Measurements from ENCODE around the gene CIAO3.

Gene CIAO3

DNA sequence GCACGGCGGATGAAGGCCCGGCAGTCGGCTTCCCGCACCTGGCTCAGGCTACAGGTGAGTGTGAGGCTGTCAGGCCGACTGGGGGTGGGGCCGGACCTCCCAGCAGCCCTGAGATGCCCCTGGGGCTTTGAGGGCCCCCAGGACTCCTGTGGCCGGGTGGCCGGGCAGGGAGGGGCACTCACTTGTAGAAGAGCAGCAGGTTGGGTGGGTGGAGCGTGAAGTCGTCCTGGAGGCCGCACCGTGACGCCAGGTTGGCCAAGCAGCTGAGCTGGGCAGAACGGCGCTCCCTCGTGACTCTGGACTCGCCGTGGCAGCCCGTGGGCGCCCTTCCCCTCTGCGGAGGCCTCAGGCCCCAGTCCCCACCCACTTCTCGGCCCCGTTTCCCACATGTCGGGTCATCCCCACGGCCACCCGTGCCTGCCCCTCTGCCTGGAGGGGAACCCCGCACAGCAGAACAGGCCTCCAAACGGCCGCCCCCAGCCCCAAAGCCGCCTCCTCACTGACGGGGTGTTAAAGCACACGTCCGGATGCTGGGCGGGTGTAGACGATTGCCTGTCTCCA is 34.5 kb upstream of the CIAO3 start:
- no peak for DNase-seq

DNA sequence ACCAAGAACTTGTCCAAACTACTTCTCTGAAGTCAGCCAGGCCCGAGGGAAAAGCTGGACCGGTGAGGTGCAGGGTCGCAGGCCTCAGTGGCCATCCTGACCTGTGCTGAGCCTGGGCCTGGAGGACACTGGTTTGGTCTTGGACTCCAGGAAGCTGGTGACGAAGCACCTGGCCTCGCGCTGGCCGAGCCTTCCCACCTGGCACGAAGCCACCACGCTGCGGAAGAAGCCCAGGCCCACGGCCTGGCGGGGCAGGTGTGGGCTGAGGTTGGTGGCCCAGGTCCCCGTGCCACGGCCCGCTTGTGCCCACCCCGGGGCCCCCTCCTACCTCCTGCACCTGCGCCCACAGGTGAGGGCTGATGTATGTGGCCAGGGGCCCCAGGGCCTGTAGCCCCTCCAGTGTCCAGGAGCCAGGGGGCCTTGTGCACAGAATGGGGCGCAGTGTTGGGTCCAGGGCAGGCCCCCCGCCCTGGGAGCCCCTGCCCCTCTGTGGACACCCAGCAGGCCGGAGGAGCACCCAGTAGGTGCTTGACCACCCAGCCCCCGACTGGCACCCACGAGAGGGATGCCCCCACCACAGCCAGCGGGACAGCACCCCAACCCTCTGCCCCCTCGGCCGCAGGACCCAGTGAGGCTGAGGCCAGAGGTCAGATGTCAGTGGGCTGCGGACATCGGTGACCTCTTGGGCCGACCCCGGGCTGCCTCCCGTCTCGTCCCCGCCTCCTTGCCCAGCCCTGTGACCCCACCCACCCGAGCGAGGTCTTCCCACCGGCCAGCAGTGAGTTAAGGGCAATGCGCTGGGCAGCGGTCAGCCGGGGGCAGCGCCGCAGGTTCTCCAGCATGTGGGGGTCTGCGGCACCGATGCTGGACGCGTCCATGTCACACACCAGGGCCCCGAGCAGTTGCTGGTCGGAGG is 33.5 kb upstream of the CIAO3 start:
- no peak for DNase-seq

DNA sequence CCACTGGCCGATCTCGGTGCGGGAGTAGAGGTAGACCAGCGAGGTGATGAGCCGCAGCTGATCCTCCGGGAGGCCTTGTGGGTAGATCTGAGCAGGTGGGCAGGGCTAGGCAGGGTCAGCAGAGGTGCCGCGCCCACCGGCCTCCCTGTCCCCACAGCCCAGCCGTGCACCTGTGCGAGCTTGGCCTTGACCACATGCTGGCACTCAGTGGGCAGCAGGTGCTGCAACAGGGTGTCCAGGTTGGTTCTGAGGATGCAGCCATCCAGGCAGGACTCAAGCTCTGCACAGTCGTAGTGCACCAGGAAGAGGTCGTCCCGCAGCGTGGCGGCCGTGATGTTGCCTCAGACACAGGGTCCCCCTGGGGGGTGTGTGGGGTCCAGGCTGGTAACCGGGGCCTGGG is 32.2 kb upstream of the CIAO3 start:
- DNase-seq = no peak

DNA sequence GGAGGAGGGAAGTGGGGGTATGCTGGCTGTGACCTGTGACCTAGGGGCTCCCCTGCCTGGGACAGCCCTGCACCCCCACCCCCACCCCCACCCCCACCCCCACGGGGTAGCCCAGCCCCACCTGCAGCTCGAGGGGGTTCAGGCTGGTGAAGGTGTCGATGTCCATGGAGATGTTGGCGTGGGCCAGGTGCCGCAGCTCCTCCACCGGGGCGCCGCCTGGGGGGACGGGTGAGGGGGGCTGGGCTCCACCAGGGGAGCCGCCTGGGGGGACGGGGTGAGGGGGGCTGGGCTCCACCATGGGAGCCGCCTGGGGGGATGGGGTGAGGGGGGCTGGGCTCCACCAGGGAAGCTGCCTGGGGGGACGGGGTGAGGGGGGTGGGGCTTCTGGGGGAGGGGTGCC is 29.6 kb upstream of the CIAO3 start:
- DNase-seq = no peak

DNA sequence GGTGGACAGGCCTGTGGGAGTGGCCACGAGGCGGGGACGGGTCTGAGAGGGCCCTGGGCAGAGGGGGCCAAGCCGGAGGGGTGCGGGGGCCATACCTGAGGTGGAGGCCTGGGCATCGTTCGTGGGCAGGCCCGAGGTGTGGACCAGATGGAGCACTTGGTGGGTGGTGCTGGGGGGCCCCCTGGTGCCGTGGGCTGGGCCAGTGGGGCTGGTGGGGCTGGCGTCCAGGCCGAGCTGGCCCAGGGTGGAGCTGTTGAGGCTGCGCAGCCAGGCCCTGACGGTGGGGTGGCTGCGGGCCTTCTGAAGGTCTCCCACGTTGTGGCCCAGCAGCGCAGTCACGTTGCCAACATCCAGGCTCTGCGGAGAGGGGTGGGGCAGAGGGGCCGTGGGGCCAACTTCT is 29.1 kb upstream of the CIAO3 start:
- no peak for DNase-seq

DNA sequence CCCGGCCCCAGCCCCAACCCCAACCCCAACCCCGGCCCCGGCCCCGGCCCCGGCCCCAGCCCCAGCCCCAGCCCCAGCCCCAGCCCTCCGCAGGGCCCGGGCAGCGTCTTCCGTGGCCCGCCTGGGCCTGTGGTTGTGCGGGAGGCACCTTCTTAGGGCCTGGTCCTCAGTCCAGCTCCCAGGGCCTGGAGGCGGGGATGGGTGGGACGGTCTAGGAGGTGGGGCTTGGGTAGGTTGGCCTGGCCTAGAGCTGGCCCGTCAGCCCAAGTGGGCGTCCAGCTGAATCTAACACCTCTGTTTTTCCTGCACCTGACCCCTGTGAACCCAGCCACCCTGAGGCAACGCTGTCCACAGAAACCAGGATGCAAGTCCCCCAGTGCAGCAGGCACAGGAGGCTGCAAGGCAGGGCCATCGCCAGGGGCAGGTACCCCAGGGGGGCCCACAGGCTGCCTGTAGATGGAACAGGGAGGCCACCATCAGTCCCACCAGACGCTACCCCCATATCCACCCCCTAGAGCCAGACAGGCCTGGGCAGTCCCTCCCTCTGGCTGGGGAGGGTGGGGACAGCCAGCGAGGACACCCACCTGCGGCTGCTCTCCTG is 28.5 kb upstream of the CIAO3 start:
- no peak for DNase-seq

DNA sequence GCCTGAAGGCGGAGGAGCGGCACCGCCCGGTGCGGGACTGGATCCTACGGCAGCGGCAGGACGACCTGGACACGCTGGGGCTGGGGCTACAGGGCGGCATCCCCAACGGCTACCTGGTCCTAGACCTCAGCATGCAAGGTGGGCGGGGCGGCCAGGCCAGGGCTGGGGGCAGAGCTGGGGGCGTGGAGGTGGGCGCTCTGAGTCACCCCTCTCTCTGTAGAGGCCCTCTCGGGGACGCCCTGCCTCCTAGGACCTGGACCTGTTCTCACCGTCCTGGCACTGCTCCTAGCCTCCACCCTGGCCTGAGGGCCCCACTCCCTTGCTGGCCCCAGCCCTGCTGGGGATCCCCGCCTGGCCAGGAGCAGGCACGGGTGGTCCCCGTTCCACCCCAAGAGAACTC is 27.6 kb upstream of the CIAO3 start:
- DNase-seq = no peak

DNA sequence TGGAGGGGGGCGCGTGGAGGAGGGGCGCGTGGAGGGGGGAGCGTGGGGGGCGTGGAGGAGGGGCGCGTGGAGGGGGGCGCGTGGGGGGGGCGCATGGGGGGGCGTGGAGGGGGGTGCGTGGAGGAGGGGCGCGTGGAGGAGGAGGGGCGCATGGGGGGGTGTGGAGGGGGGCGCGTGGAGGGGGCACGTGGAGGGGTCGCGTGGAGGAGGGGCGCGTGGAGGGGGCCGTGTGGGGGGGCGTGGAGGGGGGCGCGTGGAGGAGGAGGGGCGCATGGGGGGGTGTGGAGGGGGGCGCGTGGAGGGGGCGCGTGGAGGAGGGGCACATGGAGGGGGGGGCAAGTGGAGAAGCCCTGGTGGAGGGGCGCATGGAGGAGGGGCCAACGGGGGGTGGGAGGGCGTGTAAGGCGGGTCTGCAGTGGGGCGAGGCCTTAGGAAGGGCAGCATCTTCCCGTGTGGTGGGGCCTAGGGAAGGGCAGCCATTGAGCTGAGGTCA is 27.0 kb upstream of the CIAO3 start:
- DNase-seq = no peak

DNA sequence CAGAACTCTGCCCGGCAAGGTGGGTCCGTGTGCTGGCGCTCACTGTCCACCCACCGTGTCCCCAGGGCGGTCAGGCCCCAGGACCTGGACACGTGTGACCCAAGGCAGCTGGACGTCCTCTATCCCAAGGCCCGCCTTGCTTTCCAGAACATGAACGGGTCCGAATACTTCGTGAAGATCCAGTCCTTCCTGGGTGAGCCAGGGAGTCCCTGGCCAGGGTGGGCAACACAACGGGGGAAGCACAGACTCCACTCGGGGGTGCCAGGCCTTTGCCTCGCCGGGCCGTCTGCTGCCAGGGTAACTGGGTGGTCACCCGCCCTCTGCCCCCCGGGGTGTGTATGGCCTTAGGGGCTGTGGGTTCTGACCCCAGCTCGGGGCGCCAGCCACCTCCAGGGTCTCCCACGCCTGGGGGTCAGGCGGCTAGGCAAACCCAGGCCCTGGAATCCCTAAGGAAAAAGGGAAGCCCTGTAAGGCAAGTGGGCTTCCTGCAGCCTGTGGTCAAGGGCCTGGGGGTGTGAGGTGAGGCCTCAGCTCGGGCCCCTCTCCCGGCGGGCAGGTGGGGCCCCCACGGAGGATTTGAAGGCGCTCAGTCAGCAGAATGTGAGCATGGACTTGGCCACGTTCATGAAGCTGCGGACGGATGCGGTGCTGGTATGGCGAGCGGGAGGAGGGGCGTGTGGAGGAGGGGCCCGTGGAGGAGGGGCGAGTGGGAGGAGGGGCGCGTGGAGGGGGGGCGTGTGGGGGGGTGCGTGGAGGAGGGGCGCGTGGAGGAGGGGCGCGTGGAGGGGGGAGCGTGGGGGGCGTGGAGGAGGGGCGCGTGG is 26.2 kb upstream of the CIAO3 start:
- no peak for DNase-seq

DNA sequence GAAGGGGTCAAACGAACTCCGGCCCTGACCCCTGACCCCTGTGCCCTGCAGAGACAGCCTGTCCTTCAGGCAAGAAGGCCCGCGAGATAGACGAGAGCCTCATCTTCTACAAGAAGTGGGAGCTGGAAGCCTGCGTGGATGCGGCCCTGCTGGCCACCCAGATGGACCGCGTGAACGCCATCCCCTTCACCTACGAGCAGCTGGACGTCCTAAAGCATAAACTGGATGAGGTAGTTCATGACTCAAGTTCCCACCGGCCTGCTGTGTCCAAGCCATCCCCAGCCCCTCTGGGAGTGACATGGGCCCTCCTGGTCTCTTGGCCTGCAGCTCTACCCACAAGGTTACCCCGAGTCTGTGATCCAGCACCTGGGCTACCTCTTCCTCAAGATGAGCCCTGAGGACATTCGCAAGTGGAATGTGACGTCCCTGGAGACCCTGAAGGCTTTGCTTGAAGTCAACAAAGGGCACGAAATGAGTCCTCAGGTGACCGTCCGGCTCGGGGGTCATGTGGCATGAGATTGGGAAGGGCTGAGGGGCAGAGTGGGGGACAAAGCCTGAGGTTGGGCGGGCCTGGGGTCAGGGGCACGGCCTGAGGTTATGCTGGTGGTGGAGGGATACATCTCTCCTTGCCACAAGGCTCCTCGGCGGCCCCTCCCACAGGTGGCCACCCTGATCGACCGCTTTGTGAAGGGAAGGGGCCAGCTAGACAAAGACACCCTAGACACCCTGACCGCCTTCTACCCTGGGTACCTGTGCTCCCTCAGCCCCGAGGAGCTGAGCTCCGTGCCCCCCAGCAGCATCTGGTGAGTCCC is 25.4 kb upstream of the CIAO3 start:
- no peak for DNase-seq

DNA sequence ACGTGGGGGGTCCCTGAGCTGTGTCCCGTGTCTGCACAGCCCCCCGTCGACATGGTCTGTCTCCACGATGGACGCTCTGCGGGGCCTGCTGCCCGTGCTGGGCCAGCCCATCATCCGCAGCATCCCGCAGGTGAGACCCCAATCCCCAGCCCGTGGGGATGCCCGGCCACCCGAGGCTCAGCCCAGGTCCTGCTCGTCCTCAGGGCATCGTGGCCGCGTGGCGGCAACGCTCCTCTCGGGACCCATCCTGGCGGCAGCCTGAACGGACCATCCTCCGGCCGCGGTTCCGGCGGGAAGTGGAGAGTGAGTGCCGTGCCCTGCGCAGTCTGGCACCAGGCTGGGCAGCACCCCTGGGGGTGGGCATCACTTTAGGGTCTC is 24.7 kb upstream of the CIAO3 start:
- DNase-seq = no peak

DNA sequence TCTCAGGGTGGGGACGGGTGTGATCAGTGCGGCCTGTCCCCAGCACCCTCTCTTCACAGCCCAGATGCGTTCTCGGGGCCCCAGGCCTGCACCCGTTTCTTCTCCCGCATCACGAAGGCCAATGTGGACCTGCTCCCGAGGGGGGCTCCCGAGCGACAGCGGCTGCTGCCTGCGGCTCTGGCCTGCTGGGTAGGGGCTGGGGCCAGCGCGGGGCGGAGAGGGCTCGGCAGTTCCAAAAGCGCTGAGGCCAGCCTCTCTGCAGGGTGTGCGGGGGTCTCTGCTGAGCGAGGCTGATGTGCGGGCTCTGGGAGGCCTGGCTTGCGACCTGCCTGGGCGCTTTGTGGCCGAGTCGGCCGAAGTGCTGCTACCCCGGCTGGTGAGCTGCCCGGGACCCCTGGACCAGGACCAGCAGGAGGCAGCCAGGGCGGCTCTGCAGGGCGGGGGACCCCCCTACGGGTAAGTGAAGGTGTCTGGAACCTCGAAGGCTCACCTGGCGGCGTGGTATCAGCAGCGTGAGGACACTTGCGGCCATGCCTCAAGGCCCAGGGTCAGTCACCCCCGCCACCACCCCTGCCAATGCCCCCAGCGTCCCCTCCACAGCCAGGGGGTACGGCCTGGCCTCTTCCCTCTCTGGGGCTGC is 24.2 kb upstream of the CIAO3 start:
- no peak for DNase-seq

DNA sequence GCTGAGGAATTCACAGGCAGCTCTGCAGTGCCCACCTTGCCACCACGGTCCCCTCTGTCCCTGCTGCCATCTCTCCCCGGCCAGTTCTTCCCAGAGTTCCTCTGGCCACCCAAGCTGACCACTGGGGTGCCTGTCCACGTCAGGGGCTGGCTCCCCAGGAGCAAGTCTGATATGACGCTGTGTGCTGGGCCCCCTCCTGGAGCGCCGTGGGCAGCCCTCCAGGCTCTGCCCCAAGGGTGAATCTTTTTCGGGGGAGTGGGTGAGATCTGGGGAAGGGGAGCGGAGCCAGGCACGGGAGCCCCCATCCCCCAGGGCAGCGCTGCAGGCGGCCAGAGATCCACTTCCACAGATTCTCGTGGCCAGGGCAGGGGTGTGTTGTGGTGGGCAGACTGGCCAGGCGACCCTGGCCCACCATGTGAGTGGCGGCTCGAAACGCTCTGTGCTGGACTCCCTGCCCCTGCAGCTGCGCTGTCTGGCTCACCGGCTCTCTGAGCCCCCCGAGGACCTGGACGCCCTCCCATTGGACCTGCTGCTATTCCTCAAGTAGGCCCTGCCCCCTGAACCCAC is 23.5 kb upstream of the CIAO3 start:
- DNase-seq = no peak

DNA sequence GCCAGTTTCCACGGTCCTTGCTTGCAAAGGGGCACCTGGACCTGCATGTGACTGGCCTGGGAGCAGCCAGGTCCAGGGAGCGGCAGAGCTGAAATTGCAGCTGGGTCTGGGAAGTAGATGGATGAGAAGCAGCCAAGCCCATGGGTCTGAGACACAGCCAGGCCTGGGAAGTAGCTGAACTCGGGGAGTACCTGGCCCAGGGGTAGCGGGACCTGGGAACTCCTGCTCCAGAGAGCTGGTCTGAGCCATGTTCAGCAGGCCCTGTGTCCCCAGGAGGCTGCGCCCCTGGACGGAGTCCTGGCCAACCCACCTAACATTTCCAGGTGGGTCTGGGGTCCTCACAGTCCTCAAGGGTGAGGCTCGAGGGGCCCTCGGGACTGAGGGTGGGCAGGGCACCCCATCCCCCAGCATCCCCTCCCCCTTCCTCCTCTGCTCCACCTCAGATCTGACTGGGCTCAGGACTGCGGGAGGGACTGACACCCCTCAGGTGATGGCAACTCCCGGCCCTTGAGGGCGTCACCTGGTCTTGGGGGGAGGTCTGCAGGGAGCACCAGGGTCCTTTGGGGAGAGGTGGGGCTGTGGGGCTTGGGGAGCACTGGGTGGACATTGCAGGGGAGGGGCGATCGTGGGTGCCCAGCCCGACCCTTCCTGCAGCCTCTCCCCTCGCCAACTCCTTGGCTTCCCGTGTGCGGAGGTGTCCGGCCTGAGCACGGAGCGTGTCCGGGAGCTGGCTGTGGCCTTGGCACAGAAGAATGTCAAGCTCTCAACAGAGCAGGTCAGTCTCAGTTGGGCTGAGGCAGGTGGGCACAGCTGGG is 22.8 kb upstream of the CIAO3 start:
- no peak for DNase-seq

DNA sequence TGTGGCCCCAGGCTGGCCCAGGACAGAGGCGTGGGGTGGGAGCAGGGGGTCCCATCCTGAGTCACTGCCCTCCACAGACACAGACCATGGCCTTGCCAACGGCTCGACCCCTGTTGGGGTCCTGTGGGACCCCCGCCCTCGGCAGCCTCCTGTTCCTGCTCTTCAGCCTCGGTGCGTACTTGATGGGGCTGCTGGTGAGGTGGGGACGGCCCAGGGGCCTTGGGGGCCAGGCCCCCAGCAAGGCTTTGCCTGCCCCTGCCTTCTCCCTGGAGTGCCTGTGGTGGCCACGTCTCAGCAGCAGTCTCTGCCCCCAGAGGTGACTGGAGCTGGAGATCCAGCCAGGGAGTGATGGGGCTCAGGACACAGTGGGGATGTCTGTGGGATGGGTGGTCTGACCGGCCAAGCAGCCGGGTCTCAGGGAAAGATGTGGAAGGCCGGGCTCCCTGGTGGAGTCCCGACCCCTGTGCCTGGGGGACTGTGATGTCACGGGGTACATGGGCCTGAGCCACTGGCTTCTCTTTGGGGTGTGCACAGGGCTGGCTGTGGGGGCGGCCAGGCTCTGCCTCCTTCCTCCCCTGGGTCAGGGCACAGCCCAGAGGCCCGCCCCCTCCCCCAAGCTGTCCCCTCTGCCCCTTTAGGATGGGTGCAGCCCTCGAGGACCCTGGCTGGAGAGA is 21.9 kb upstream of the CIAO3 start:
- DNase-seq = no peak

DNA sequence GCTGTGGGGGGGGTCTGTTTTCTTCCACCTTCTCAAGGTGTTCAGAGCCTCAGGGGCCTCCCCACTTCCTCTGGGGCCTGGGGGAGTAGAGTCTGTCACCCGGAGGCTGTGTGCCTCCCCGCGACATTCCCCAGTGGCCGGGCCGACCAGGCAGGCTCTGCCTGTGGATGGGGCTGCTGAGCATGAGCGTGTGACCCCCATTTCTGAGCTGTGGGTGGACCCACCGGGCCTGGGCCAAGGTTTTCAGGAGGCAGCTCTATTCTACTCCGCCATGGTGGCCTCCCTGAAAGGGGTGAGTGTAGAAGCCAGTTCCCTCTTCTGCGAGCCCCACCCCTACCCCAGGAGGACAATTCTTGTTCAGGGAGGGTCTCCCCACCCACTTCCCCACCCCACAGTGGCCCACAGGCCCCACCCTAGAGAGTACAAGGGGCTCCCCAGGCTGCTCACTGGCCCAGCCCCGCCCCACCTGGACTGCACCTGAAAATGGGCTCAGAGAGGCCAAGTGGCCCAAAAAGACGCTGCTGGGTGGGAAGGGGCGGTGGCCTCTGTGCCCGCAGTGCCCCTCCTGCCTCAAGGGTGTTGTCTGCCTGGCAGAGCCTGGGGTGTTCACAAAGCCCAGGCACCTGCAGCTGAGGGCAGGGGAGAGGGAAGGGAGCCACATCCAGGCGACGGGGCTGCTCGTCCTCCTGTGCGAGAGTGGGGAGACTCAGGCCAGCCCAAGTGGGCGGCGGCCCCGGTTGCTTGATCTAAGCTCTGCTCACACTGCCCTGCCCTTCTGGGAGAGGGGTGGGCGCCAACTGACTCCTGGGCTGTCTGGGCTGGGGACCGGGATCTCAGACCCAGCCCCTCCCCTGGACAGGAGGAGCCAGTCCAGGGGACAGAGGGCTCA is 21.1 kb upstream of the CIAO3 start:
- no peak for DNase-seq

DNA sequence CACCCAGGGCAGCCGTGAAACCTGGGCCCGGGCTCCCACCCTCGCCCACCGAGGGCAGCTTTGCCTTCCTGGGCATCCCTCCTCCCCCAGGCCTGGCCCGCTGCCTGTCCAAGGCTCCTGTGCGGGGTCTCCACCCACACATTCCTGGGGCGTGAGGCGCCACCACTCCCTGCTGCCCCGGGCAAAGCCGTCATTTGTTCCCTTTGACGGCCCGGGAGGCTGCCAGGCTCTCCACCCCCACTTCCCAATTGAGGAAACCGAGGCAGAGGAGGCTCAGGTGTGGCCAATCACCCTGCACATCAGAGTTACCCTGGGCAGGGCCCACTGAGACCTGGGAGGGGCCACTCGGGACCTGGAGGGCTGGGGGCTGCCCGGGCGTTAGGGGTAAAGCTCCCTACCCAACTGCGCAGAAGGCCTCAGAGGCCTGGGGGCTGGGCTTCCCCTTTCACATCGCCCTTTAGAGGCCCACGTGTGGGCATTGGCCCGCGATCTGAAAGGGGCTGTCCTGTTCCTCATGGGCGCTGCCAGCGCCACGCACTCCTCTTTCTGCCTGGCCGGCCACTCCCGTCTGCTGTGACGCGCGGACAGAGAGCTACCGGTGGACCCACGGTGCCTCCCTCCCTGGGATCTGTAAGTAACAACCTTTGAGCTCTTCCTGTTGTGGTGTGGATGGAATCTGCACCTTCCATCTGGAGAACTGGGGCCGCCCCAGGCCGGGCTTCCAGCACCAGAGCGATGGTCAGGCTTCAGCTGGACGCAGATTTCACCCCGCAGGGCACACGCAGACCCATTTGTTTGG is 19.9 kb upstream of the CIAO3 start, which contains the start of gene MSLN:
Gene MSLN (plus strand): TSS at position 190 of the 799 bp plus-strand sequence. CDS start 1,947 bp downstream, outside the sequence.
- no peak for DNase-seq

DNA sequence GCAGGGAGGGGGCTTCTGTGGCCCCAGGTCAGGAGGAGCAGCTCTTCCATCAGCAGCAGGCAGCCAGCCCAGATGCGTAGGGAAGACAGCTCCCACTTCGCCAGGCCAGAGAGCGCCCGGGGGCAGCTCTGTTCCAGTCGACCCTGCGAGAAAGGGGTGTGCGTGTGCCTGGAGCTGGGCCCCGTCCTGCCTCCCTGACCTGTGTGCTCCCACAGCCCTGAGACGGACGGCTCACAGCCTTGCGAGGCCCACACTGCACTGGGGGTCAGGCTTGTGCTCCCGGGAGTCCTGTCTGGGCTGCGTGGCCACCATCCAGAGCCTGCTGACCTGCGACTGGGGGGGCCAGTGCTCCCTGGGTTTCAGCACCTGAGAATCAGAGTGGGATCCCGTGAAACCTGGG is 19.3 kb upstream of the CIAO3 start:
- DNase-seq = no peak

All from amniotic stem cell (primary cell).